ENCODE measurements around the gene MRPL55.

Gene MRPL55

DNA sequence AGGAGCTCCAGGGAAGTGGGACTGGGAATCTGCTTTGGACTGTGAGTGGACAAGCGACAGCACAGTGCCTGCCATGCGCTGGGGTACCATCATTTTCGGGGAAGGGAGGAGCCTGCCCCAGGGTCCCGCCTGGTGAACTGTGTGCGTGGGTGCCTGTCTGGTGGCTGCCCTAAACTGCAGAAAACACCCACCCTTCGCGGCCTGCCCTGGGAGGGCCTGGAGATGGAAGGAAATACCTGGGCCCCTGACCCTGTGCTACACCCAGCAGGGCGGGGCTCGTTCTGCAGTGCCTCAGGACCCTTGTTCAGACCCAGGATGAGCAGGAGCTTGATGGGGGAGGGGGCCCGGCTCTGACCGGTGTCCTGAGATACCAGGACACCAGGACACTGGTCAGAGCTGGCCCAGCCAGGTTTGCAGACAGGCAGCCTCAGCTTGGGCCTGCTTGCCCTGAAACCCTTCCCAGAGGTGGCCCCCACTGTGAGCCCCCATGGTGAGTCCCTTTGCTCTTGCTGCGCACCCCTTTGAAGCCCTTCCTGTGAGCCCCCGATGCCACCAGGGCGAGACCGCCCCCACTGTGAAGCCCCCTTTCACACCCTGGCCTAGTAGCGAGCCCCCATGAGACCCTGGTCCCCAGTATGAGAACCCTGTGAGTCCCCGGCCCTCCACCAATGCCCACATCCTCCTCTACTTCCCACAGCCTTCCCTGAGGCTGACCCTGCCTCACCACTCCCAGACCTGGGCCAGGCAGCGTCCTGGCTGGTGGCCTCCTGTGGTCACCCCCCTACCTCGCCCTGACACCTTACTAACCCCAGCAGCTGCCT is 43.2 kb upstream of the MRPL55 start:
- H3K9me3 ChIP-seq (ENCODE audit: low read length) = no peaks in the 10 kb centered on the region
- no peak overlapping the region for H3K27ac ChIP-seq (ENCODE audit: low read depth, low read length)
- no peak overlapping the region for H3K4me3 ChIP-seq (ENCODE audit: low read depth in 1 of 2, low read length in 2 of 2)
- peaks cover 16% of the 10 kb centered on the region for H3K36me3 ChIP-seq (ENCODE audit: insufficient read depth, low read length)
- no peak overlapping the region for H3K9ac ChIP-seq (ENCODE audit: low read length)
- no peaks in the 10 kb centered on the region for H3K27me3 ChIP-seq (ENCODE audit: control insufficient read depth in 1 of 2, insufficient read depth in 2 of 2, low read length in 2 of 2)
- H3K4me1 ChIP-seq (ENCODE audit: insufficient read depth, low read length) = peaks cover 47% of the 10 kb centered on the region

GRCh38 chr1:228151180-228151925 is 42.3 kb upstream of the MRPL55 start:
- Histone ChIP-seq H3K4me1 (ENCODE audit: insufficient read depth, low read length) (peaks cover 47% of the 10 kb centered on the region), H3K27ac (ENCODE audit: low read depth, low read length) (peak overlapping the region; percentile 98), H3K9me3 (ENCODE audit: low read length) (no peaks in the 10 kb centered on the region), H3K4me3 (ENCODE audit: low read depth in 1 of 2, low read length in 2 of 2) (peak overlapping the region; percentile 34 to 74), H3K36me3 (ENCODE audit: insufficient read depth, low read length) (peaks cover 16% of the 10 kb centered on the region), H3K9ac (ENCODE audit: low read length) (peak overlapping the region; percentile 82), H3K27me3 (ENCODE audit: control insufficient read depth in 1 of 2, insufficient read depth in 2 of 2, low read length in 2 of 2) (no peaks in the 10 kb centered on the region)

- H3K9me3 ChIP-seq (ENCODE audit: low read length) = no peaks in the 10 kb centered on the region
- peak overlapping the region; percentile 82 for H3K9ac ChIP-seq (ENCODE audit: low read length)
- H3K27ac ChIP-seq (ENCODE audit: low read depth, low read length) = peak overlapping the region; percentile 98
- peak overlapping the region; percentile 34 to 74 for H3K4me3 ChIP-seq (ENCODE audit: low read depth in 1 of 2, low read length in 2 of 2)
- peaks cover 47% of the 10 kb centered on the region for H3K4me1 ChIP-seq (ENCODE audit: insufficient read depth, low read length)
- H3K27me3 ChIP-seq (ENCODE audit: control insufficient read depth in 1 of 2, insufficient read depth in 2 of 2, low read length in 2 of 2) = no peaks in the 10 kb centered on the region
- H3K36me3 ChIP-seq (ENCODE audit: insufficient read depth, low read length) = peaks cover 22% of the 10 kb centered on the region
Measured at GRCh38 chr1:228150461-228151179, 41.5 kb upstream of the MRPL55 start.

GRCh38 chr1:228150120-228150460 is 41.0 kb upstream of the MRPL55 start:
- Histone ChIP-seq H3K27me3 (ENCODE audit: control insufficient read depth in 1 of 2, insufficient read depth in 2 of 2, low read length in 2 of 2) (no peaks in the 10 kb centered on the region), H3K4me1 (ENCODE audit: insufficient read depth, low read length) (peaks cover 47% of the 10 kb centered on the region), H3K9ac (ENCODE audit: low read length) (peak overlapping the region; percentile 82), H3K36me3 (ENCODE audit: insufficient read depth, low read length) (peaks cover 22% of the 10 kb centered on the region), H3K4me3 (ENCODE audit: low read depth in 1 of 2, low read length in 2 of 2) (peak overlapping the region; percentile 34 to 74), H3K27ac (ENCODE audit: low read depth, low read length) (peak overlapping the region; percentile 98), H3K9me3 (ENCODE audit: low read length) (no peaks in the 10 kb centered on the region)

DNA sequence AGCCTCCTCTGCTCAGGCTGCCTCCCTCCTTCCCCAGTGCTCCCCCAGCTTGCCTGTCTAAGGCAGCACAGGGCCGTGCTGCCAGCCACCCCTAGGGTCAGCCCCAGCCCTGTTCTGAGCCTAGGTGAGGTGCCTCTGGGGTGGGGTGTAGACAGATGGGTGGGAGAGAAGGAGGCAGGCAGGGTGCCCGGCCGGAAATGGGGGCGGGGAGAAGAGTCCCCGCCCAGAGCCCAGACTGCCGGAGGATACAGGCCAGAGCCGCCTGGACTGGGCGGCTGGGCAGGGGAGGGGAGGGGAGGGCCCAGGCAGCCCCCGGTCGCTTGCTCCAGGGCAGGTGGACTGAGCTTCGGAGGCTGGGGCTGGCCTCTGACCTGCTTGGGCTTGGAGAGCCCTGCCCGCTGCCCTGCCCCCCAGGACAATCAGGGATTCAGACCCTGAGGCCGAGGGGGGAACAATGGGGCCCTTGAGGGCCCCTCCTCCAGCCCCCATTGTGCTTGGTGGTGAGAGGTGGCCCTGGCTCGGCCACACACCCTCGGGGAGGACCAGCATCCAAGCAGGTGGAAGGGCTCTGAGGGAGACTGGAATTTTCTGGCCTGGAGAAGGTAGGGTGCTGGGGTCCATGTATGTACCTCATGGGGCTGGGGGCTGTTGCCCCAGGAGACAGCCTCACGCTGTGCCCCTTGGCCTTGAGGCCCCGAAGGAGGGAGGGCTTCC is 40.5 kb upstream of the MRPL55 start, which contains the start of gene GJC2:
Gene GJC2, plus strand, starts transcription at position 525 of the 714 bp plus-strand sequence. CDS start 7,829 bp downstream, outside the sequence.
- peak within 1 kb of the TSS; percentile 82 for H3K9ac ChIP-seq (ENCODE audit: low read length)
- no peaks in the 10 kb centered on the region for H3K27me3 ChIP-seq (ENCODE audit: control insufficient read depth in 1 of 2, insufficient read depth in 2 of 2, low read length in 2 of 2)
- peak within 1 kb of the TSS; percentile 98 for H3K27ac ChIP-seq (ENCODE audit: low read depth, low read length)
- peak within 1 kb of the TSS; percentile 34 to 74 for H3K4me3 ChIP-seq (ENCODE audit: low read depth in 1 of 2, low read length in 2 of 2)
- peaks cover 19% of the 10 kb centered on the region for H3K36me3 ChIP-seq (ENCODE audit: insufficient read depth, low read length)
- no peaks in the 10 kb centered on the region for H3K9me3 ChIP-seq (ENCODE audit: low read length)
- peaks cover 49% of the 10 kb centered on the region for H3K4me1 ChIP-seq (ENCODE audit: insufficient read depth, low read length)

DNA sequence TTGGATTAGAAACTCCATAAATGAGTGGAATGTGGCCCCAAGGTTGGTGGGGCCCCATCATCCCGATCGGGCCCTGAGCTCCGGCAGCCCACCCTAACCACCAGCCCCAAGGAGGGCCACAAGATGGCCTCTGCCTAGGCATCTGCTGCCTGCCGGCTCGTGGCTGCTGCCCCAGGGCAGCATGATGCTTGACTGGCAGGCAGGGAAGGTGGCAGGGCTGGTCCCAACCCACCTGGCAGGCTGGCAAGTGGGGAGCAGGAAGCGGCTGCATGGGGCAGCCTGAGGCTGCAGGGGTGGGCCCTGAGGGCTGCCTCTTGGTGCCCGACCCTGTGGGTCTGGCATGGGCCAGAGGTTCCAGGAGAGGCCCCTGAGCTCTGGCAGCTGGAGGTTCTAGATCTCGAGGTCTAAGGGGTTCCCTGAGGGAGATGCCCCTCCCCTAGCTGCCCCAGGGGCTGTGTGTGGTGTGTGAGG is 39.9 kb upstream of the MRPL55 start:
- H3K27me3 ChIP-seq (ENCODE audit: control insufficient read depth in 1 of 2, insufficient read depth in 2 of 2, low read length in 2 of 2) = no peaks in the 10 kb centered on the region
- peaks cover 13% of the 10 kb centered on the region for H3K36me3 ChIP-seq (ENCODE audit: insufficient read depth, low read length)
- peaks cover 53% of the 10 kb centered on the region for H3K4me1 ChIP-seq (ENCODE audit: insufficient read depth, low read length)
- no peaks in the 10 kb centered on the region for H3K9me3 ChIP-seq (ENCODE audit: low read length)
- no peak overlapping the region for H3K9ac ChIP-seq (ENCODE audit: low read length)
- H3K4me3 ChIP-seq (ENCODE audit: low read depth in 1 of 2, low read length in 2 of 2) = peak overlapping the region in 1 of 2 donors; percentile 74
- H3K27ac ChIP-seq (ENCODE audit: low read depth, low read length) = peak overlapping the region; percentile 98

GRCh38 chr1:228148196-228148861 is 39.2 kb upstream of the MRPL55 start:
- Histone ChIP-seq H3K27ac (ENCODE audit: low read depth, low read length) (peak overlapping the region; percentile 98), H3K4me3 (ENCODE audit: low read depth in 1 of 2, low read length in 2 of 2) (no peak overlapping the region), H3K4me1 (ENCODE audit: insufficient read depth, low read length) (peaks cover 53% of the 10 kb centered on the region), H3K36me3 (ENCODE audit: insufficient read depth, low read length) (peaks cover 12% of the 10 kb centered on the region), H3K9me3 (ENCODE audit: low read length) (no peaks in the 10 kb centered on the region), H3K9ac (ENCODE audit: low read length) (no peak overlapping the region), H3K27me3 (ENCODE audit: control insufficient read depth in 1 of 2, insufficient read depth in 2 of 2, low read length in 2 of 2) (no peaks in the 10 kb centered on the region)

DNA sequence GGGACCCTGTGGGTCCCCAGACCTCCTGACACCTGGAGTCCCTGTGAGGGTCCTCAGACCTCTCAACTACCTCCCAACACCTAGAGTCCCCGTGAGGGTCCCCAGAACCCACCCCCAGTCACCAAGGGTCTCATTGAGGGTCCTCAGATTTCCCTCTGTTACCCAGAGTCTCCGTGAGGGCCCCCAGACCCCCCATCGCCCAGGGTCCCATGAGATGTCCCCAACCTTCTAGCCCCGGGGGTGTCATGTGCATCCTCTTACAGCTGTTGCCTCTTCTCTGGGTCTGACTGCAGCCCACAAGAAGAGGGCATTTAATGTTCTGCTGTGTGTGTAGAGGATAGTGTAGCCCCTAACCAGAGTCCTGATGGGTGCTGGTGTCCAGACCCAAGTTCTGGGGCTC is 38.7 kb upstream of the MRPL55 start:
- Histone ChIP-seq H3K27me3 (ENCODE audit: control insufficient read depth in 1 of 2, insufficient read depth in 2 of 2, low read length in 2 of 2) (no peaks in the 10 kb centered on the region), H3K4me3 (ENCODE audit: low read depth in 1 of 2, low read length in 2 of 2) (no peak overlapping the region), H3K36me3 (ENCODE audit: insufficient read depth, low read length) (peaks cover 12% of the 10 kb centered on the region), H3K9ac (ENCODE audit: low read length) (no peak overlapping the region), H3K27ac (ENCODE audit: low read depth, low read length) (no peak overlapping the region), H3K9me3 (ENCODE audit: low read length) (no peaks in the 10 kb centered on the region), H3K4me1 (ENCODE audit: insufficient read depth, low read length) (peaks cover 55% of the 10 kb centered on the region)

DNA sequence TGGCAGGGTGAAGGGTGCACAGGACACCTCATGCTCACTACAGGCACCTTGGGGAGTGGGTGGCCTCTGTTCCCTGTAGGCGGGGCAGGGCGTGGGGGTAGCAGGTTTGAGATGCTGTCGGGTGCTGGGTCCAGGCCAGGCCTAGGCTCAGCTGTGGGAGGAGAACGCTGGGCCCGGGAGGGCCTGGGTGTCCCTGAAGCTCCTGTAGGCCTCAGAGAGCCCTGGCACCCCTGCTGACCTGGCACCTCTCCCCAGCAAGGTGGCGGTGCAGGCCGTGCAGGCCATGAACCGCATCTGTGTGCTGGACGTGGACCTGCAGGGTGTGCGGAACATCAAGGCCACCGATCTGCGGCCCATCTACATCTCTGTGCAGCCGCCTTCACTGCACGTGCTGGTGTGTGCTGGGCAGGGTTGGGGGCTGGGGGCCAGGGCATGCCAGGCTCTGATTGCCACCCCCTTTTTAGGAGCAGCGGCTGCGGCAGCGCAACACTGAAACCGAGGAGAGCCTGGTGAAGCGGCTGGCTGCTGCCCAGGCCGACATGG is 38.1 kb upstream of the MRPL55 start:
- Histone ChIP-seq H3K4me3 (ENCODE audit: low read depth in 1 of 2, low read length in 2 of 2) (no peak overlapping the region), H3K27ac (ENCODE audit: low read depth, low read length) (no peak overlapping the region), H3K9me3 (ENCODE audit: low read length) (no peaks in the 10 kb centered on the region), H3K36me3 (ENCODE audit: insufficient read depth, low read length) (peaks cover 12% of the 10 kb centered on the region), H3K4me1 (ENCODE audit: insufficient read depth, low read length) (peaks cover 55% of the 10 kb centered on the region), H3K27me3 (ENCODE audit: control insufficient read depth in 1 of 2, insufficient read depth in 2 of 2, low read length in 2 of 2) (no peaks in the 10 kb centered on the region), H3K9ac (ENCODE audit: low read length) (no peak overlapping the region)

DNA sequence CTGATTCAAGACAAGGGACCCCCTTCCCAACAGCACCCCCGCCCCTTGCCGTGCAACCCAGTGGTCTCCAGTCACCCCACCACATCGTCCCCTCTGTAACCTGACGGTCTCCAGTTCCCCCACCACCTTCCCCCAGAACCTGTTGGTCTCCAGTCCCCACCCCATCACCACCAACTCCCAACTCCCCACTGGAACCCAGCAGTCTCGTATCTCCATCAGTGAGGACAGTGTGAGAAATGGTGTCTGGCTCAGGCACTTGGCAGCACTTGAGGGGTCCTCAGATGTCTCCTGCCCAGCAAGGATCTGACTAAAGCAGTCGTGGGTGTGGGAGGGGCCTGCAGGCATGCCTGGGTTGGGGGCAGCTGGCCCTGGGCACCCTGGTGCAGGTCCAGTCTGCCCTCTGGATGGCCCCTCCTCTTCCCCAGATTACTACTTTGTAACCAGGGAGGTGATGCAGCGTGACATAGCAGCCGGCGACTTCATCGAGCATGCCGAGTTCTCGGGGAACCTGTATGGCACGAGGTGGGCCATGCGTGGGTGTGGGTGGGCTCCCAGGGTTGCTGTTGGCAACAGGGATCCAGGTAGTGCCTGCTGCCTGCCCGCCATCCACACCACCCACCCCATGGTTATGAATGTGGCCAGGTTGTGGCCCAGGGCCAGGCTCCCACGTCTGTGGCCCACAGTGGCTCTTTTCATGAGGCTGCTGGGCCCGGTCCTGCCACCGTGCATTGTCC is 37.5 kb upstream of the MRPL55 start:
- Histone ChIP-seq H3K4me1 (ENCODE audit: insufficient read depth, low read length) (peaks cover 55% of the 10 kb centered on the region), H3K27me3 (ENCODE audit: control insufficient read depth in 1 of 2, insufficient read depth in 2 of 2, low read length in 2 of 2) (no peaks in the 10 kb centered on the region), H3K27ac (ENCODE audit: low read depth, low read length) (no peak overlapping the region), H3K36me3 (ENCODE audit: insufficient read depth, low read length) (peaks cover 17% of the 10 kb centered on the region), H3K9ac (ENCODE audit: low read length) (no peak overlapping the region), H3K9me3 (ENCODE audit: low read length) (no peaks in the 10 kb centered on the region), H3K4me3 (ENCODE audit: low read depth in 1 of 2, low read length in 2 of 2) (no peak overlapping the region)

Data from muscle layer of colon (tissue), 2 donors.